Stimulated activated naive B cell treated with anti-CD40 and anti-IgM and Interleukin-4, amounts not matched to agents 10 μg/mL and 1 μg/mL and 100 μg/mL, for 72 hours (primary cell): ENCODE results near the gene AGBL4.
"Not testable (repeated sequence)": the region's sequence is repeated elsewhere in the genome, so short reads cannot be mapped to it uniquely, and the experiment has no call there.

ENCODE experiments used
- ATAC-seq, 2 donors: fragments of 150-1000 bp; cut with Tn5 transposase; replicated peaks; 2 replicates each; pipeline ENCODE4 v1.10.0; 2021; ENCODE audit warnings: moderate library complexity in 1 of 2
- DNase-seq: peaks from one replicate; pipeline ENCODE4 v3.0.0; 2021
- H3K27ac Mint-ChIP-seq: one replicate; pipeline ENCODE4 v1.8.0; 2022; ENCODE audit warnings: mild to moderate bottlenecking, mixed read lengths
- H3K27me3 Mint-ChIP-seq, 2 donors: one replicate each; pipeline ENCODE4 v1.8.0; 2022; ENCODE audit warnings: mixed read lengths in 2 of 2
- H3K36me3 Mint-ChIP-seq, 2 donors: one replicate each; pipeline ENCODE4 v1.8.0; 2022; ENCODE audit warnings: mixed read lengths in 2 of 2, mild to moderate bottlenecking in 1 of 2
- H3K4me1 Mint-ChIP-seq, 2 donors: one replicate each; pipeline ENCODE4 v1.8.0; 2022; ENCODE audit warnings: mixed read lengths in 2 of 2, mild to moderate bottlenecking in 1 of 2
- H3K4me3 Mint-ChIP-seq, 2 donors: one replicate each; pipeline ENCODE4 v1.8.0; 2022; ENCODE audit warnings: mild to moderate bottlenecking in 2 of 2, mixed read lengths in 2 of 2, moderate library complexity in 1 of 2
- H3K9me3 Mint-ChIP-seq, 2 donors: one replicate each; pipeline ENCODE4 v1.8.0; 2022; ENCODE audit warnings: mixed read lengths in 2 of 2, mild to moderate bottlenecking in 1 of 2

AGBL4 gene

DNA sequence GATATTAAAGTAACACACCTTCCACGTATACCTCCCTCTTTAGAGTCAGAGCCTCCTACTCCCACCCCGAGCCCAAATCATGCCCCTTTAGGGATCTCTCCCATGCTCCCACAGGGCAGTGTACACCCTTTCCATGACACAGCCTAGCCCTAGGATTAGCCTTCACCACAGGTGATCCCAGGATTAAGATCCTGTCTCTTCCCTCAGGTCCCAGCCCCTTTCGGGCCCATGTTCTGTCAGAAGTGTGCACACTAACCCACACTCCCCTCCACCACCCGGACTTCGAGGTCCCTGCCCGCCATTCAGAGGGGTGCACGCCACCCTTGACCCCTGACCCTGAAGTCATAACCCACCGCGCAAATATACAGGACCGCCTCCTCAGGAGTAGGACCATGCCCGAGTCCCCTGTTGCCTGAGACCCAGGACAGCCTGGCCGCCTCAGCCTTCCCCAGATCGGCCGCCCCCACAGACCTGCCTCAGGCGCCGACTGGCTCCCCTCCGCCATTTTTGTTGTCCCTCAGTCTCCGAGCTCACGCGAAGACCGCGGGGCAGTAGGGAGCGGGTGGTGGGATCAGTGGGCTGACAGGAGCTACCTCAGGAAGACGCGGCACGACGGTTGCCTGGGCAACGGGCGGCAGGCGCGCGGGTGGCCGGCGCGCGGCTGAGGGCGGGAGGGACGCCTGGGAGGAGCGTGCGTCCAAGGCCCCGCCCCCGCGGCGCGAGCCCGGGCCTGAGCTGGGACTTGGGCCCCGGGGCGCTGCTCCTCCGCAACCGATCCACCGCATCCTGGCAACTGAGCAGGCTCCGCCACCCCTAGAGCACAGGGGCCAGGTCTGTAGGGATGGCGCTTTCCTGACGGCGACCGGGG lies at the start of gene AGBL4:
Gene AGBL4 (minus strand): TSS at position 663 of the 868 bp plus-strand sequence.
- Mint-ChIP-seq H3K36me3 (peaks cover 0 to 1% of the 10 kb centered on the region in 2 donors), H3K4me3 (peak within 1 kb of the TSS; percentile 36 to 69), H3K9me3 (peaks cover 4 to 6% of the 10 kb centered on the region in 2 donors), H3K4me1 (peaks cover 3 to 7% of the 10 kb centered on the region in 2 donors), H3K27ac (no peak within 1 kb of the TSS), H3K27me3 (peaks cover 15 to 16% of the 10 kb centered on the region in 2 donors)
- peak; percentile 63 to 65 for ATAC-seq
- DNase-seq: no peak

DNA sequence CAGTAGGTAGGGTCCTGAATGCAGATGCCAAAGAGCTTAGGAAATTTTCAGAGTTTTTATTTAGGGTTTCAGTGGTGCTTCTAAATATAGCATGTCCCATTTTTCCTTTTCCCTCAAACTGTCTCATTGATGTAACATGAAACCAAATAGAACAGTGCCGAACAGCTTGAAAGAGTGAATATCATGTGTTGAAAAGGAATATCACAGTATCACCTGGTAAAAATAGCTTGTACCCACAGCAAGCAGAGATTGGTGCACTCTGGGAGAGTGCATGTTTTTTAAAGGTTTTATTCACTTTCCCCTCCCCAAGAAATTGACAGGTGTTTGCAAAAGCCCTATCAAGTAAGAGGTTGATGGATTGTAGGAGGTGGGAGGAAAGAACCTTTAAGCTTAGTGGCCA lies 43.1 kb upstream of the AGBL4 start:
- no peak for ATAC-seq
- H3K36me3 Mint-ChIP-seq: no peaks in the 10 kb centered on the region
- no peaks in the 10 kb centered on the region for H3K4me1 Mint-ChIP-seq
- no peak overlapping the region for H3K4me3 Mint-ChIP-seq
- no peaks in the 10 kb centered on the region for H3K9me3 Mint-ChIP-seq
- no peak for DNase-seq
- no peak overlapping the region for H3K27ac Mint-ChIP-seq
- H3K27me3 Mint-ChIP-seq: peaks cover 0 to 8% of the 10 kb centered on the region in 2 donors

DNA sequence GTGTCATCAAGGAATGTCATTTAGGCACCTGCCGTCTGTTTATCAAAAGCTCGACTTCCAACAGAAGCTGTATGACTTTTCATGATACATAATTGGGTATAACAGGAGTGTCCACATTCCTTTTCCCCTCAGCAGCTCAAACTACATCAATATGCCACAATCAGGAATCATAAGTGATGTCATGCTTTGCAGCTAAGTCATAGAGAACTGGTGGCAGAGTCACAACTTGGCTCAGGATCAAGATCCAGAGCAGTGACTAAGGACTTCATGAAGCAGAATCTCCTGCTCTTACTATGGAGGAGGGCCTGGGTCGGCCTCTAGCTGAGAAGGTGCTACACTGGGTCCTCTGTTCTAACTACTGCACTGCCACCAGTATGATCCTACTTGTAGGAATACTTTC lies 36.5 kb upstream of the AGBL4 start:
- no peaks in the 10 kb centered on the region for H3K36me3 Mint-ChIP-seq

DNA sequence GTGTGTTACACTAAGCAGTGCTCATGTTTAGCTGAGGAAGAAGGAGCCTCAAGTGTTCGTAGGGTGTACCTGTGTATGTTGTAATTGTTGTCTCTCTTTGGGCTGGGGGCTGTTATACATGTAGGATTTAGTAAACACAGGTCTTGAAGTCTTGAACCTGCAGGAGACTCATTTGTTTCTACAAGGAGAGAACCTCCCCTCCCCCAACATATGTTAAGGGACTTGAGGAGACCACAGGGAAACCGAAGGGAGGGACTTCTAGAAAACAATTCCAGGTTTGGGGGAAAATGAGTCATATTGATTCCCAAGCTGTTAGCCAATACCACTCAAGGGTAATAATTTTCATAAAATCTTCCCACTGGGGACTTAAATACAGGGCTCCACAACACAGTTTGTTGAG lies 25.0 kb upstream of the AGBL4 start:
- Mint-ChIP-seq H3K4me3 (no peak overlapping the region), H3K27me3 (peaks cover 20 to 48% of the 10 kb centered on the region in 2 donors)

More for the DNA sequence above, 36.5 kb upstream of the AGBL4 start:
- Mint-ChIP-seq H3K27ac (no peak overlapping the region), H3K4me3 (no peak overlapping the region), H3K9me3 (no peaks in the 10 kb centered on the region), H3K27me3 (no peaks in the 10 kb centered on the region), H3K4me1 (no peaks in the 10 kb centered on the region)
- DNase-seq (no peak), ATAC-seq (no peak)

DNA sequence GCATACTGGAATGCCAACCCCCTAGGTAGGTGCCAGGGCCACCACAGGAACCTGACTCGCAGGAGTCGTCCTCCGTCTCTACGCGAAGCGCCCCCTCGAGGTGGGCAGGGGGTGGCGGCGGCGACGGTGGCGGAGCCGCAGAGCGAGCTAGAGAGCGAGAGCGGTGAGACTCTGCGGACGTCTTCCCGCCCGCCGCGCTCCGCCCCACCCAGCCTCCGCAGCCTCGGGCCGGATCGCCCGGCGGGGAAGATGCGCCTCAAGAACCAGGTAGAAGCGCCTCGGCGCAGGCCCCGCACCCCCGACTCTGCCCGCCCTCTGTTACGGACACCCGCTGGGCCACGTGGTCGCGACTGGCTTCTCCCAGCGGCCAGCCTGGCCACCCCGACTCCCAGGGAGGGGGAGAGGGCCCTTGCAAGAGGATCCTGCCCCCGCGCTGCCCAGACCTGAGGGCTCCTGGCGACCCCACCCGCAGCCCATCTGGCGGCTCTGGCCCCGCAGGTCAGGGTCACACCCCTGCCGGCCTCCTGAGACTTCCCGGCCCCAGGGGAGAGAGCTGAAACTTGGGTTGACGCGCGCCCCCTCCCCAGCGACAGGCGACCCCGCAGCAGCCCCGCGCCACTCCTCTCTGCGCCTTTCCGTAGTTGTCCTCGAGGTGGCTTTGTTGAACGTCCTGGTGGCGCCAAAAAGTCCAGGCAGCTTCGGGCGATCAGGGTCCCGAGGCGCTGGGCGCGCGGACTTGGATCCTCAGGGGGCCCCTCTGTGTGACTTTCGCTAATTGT lies 24.4 kb upstream of the AGBL4 start:
- ATAC-seq (peak in 1 of 2 donors; percentile 27), DNase-seq (no peak)
- Mint-ChIP-seq H3K36me3 (peaks cover 3 to 4% of the 10 kb centered on the region in 2 donors), H3K4me3 (no peak overlapping the region), H3K9me3 (no peaks in the 10 kb centered on the region), H3K4me1 (peaks cover 2 to 9% of the 10 kb centered on the region in 2 donors), H3K27me3 (peaks cover 20 to 47% of the 10 kb centered on the region in 2 donors), H3K27ac (no peak overlapping the region)

More for the DNA sequence above, 25.0 kb upstream of the AGBL4 start:
- Mint-ChIP-seq H3K4me1 (peaks cover 2 to 9% of the 10 kb centered on the region in 2 donors), H3K36me3 (peaks cover 3 to 4% of the 10 kb centered on the region in 2 donors), H3K27ac (no peak overlapping the region), H3K9me3 (no peaks in the 10 kb centered on the region)
- ATAC-seq (no peak), DNase-seq (no peak)

DNA sequence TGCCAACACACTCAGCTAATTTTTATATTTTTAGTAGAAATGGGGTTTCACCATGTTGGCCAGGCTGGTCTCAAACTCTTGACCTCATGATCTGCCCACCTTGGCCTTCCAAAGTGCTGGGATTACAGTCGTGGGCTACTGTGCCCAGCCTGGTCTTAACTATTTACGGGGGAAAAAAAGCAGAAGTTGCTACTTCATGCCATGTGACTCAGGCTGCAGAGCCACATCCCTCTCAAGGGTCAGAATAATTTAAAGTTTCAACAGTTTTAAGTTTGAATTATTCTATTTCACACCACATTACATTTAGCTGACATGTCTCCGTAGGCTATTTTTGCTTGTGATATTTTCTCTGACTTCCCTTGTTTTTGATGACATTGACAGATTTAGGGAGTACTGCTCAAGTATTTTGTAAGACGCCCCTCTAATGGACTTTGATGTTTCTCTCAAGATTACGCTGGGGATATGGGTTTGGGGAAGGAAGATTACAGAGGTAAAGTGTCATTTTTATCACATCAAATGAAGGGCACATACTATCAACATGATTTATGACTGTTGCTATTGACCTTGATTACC lies 14.6 kb upstream of the AGBL4 start:
- ATAC-seq: no peak
- no peaks in the 10 kb centered on the region for H3K9me3 Mint-ChIP-seq

DNA sequence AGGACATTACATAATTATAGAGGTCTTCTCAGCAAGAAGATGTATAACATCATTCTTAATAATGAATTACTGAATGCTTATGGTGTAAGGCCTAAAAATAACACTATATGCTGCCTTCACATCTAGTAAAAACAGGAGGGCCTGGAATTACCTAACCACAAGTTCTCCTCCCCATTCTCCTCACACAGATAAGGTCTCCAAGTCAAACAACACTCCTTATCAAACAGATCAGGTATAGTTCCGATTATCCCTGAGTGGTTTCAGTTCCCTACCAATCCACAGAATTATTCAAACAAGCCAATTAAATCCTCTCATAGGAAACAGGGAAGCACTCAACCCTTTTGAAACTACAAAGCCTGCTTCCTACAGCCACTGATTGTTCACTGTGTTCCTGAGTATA lies 4.0 kb upstream of the AGBL4 start:
- Mint-ChIP-seq H3K27me3 (peaks cover 15 to 16% of the 10 kb centered on the region in 2 donors), H3K9me3 (peaks cover 4 to 6% of the 10 kb centered on the region in 2 donors), H3K4me1 (peaks cover 3 to 7% of the 10 kb centered on the region in 2 donors), H3K36me3 (peaks cover 0 to 1% of the 10 kb centered on the region in 2 donors), H3K27ac (no peak overlapping the region), H3K4me3 (no peak overlapping the region)
- ATAC-seq (no peak), DNase-seq (no peak)

More for the DNA sequence above, 14.6 kb upstream of the AGBL4 start:
- peaks cover 10 to 13% of the 10 kb centered on the region in 2 donors for H3K27me3 Mint-ChIP-seq
- no peaks in the 10 kb centered on the region for H3K4me1 Mint-ChIP-seq
- no peak overlapping the region for H3K27ac Mint-ChIP-seq
- no peak overlapping the region for H3K4me3 Mint-ChIP-seq
- no peak for DNase-seq
- no peaks in the 10 kb centered on the region for H3K36me3 Mint-ChIP-seq

DNA sequence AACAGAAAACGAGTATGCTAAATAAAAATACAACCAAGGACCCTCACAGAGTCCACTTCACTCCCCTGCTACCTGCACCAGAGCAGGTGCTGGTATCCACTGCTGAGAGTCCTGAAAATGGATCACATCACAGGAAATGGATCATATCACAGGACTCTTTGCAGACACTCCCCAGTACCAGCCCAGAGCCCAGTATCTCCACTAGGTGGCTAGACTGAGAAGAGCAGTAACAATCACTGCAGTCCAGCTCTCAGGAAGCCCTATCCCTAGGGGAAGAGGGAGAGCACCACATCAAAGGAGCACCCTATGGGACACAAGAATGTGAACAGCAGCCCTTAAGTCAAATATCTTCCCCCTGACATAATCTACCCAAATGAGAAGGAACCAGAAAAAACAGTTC lies 28.0 kb downstream of the AGBL4 start:
- no peak for ATAC-seq
- peaks cover 5 to 13% of the 10 kb centered on the region in 2 donors for H3K27me3 Mint-ChIP-seq

DNA sequence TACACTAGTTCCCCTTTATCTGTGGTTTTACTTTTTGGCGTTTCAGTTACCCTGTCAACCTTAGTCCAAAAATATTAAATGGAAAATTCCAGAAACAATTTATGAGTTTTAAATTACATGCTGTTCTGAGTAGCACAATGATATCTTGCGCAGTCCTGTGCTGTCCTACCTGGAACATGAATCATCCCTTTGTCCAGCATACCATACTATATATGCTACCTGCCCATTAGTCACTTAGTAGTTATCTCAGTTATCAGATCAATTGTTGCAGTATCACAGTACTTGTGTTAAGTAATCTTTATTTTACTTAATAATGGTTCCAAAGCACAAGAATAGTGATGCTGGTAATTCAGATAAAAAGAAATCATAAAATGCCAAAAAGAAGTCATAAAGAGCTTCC lies 52.7 kb downstream of the AGBL4 start:
- no peak for ATAC-seq
- Mint-ChIP-seq H3K27ac (no peak overlapping the region), H3K4me3 (no peak overlapping the region), H3K36me3 (no peaks in the 10 kb centered on the region), H3K27me3 (no peaks in the 10 kb centered on the region), H3K4me1 (no peaks in the 10 kb centered on the region), H3K9me3 (peaks cover 0 to 4% of the 10 kb centered on the region in 2 donors)
- no peak for DNase-seq

More for the DNA sequence above, 28.0 kb downstream of the AGBL4 start:
- Mint-ChIP-seq H3K27ac (no peak overlapping the region), H3K4me1 (no peaks in the 10 kb centered on the region), H3K9me3 (peaks cover 16 to 20% of the 10 kb centered on the region in 2 donors), H3K36me3 (peaks cover 0 to 1% of the 10 kb centered on the region in 2 donors), H3K4me3 (no peak overlapping the region)
- no peak for DNase-seq

DNA sequence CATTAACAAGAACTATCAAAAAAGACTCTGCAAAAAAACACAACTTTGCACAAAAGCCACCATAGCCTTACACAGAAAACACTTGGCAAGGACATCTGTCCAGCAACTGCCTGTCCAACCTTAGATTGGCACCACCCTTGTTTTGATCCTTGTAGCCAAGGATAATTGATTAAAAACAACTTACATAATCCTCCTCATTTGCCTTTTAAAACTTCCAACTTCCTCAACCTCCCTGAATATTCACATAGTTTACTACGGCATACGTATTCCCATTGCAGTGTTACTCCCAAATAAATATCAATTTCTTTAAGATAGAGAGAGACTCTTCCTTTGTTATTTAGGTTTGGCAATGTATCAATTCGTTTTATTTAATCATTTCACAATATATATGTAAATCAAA lies 72.4 kb downstream of the AGBL4 start:
- Mint-ChIP-seq H3K27ac (no peak overlapping the region), H3K27me3 (no peaks in the 10 kb centered on the region), H3K4me3 (no peak overlapping the region), H3K9me3 (peaks cover 3 to 9% of the 10 kb centered on the region in 2 donors), H3K36me3 (no peaks in the 10 kb centered on the region), H3K4me1 (no peaks in the 10 kb centered on the region)
- ATAC-seq: no peak
- no peak for DNase-seq

DNA sequence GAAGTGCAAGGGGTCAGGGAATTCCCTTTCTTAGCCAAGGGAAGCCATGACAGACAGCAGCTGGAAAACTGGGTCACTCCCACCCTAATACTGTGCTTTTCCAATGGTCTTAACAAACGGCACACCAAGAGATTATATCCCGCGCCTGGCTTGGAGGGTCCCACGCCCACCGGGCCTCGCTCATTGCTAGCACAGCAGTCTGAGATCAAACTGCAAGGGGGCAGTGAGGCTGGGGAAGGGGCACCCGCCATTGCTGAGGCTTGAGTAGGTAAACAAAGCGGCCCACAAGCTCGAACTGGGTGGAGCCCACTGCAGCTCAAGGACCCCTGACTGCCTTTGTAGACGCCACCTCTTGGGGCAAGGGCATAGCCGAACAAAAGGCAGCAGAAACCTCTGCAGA lies 108.5 kb downstream of the AGBL4 start:
- H3K4me3 Mint-ChIP-seq, H3K27ac Mint-ChIP-seq, H3K4me1 Mint-ChIP-seq, ATAC-seq, H3K36me3 Mint-ChIP-seq, H3K9me3 Mint-ChIP-seq, DNase-seq, H3K27me3 Mint-ChIP-seq: not testable (repeated sequence)

DNA sequence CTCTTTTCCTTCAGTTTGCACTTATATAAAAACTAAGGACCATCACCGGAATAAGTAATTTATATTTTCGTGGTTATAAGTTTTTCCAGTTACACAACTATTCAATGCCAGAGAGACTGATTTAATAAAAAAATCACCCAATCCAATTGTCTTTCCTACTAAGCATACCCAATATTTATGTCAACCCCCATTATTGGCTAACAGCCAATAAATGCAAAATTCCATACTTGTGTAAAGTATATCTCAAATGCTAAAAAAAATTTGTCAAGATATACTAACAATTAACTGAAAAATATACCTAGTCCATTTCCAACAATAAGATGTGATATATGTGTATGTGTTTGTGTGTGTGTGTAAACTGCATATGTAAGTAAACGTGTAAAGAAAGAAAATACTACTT lies 117.4 kb downstream of the AGBL4 start:
- no peak for ATAC-seq
- H3K27me3 Mint-ChIP-seq: no peaks in the 10 kb centered on the region
- H3K4me3 Mint-ChIP-seq: no peak overlapping the region
- DNase-seq: no peak
- H3K4me1 Mint-ChIP-seq: no peaks in the 10 kb centered on the region
- H3K27ac Mint-ChIP-seq: no peak overlapping the region
- peaks cover 4% of the 10 kb centered on the region in 2 donors for H3K9me3 Mint-ChIP-seq
- no peaks in the 10 kb centered on the region for H3K36me3 Mint-ChIP-seq

DNA sequence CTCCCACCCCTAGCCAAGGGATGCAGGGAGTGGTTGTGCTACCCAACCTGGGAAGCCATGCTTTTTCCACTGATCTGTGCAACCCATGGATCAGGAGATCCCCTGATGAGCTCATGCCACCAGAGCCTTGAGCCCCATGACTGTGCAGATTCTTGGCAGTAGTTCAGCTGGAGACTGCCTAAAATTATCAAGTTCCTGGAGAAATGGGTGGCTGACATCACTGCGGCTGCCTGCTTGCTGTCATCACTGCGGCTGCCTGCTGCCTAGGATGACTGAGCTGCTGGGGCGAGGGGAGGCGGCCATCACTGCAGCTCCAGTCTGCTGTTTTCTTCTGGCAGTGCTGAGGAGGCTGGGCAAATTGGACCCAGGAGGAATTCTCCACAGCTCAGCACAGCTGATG lies 159.2 kb downstream of the AGBL4 start:
- H3K4me1 Mint-ChIP-seq: no peaks in the 10 kb centered on the region

DNA sequence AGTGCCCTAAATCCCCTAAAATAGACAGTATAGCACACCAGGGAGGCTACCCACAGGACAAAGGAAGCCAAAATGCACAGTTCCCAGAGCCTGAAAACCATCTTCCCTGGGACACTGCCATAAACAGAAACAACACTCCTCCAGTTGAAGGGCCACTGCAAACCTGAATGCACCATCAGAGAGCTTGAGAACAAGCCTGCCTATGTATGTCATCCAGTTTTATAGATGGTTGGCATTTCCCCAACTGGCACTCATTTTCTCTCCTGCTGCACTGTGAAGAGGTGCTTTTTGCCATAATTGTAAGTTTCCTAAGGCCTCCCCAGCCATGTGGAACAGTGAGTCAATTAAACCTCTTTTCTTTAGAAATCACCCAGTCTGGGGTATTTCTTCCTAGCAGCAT lies 169.0 kb downstream of the AGBL4 start:
- Mint-ChIP-seq H3K36me3 (no peaks in the 10 kb centered on the region), H3K4me3 (no peak overlapping the region), H3K27me3 (no peaks in the 10 kb centered on the region), H3K4me1 (no peaks in the 10 kb centered on the region), H3K27ac (no peak overlapping the region), H3K9me3 (peaks cover 0 to 1% of the 10 kb centered on the region in 2 donors)
- DNase-seq (no peak), ATAC-seq (no peak)

More for the DNA sequence above, 159.2 kb downstream of the AGBL4 start:
- no peak overlapping the region for H3K27ac Mint-ChIP-seq
- no peaks in the 10 kb centered on the region for H3K36me3 Mint-ChIP-seq
- no peak overlapping the region for H3K4me3 Mint-ChIP-seq
- no peak for DNase-seq
- H3K27me3 Mint-ChIP-seq: no peaks in the 10 kb centered on the region
- H3K9me3 Mint-ChIP-seq: peaks cover 14 to 26% of the 10 kb centered on the region in 2 donors
- no peak for ATAC-seq
